Gastrocnemius medialis (tissue), 4 donors: ENCODE measurements around the gene ASIC1. TPM values are rescaled to one million over a fixed set of nuclear protein-coding genes. Genes with fewer than 3 reads are reported as not detected.

Source experiments
- ATAC-seq, 2 donors: fragments of 150-250 bp; one replicate each; pipeline ENCODE4 v1.9.1; 2016
- DNase-seq, 2 donors: peaks; one replicate each; pipeline ENCODE4 v3.0.0-alpha.2; 2019
- H3K27ac ChIP-seq, 4 donors: fragments of 200-600 bp; sonication (generic); 1 replicate in 1 of 4; 2 replicates in 3 of 4; pipeline ENCODE4 v1.5.1; 2016 to 2018; ENCODE audit warnings: mild to moderate bottlenecking in 2 of 4, moderate library complexity in 1 of 4
- H3K27me3 ChIP-seq, 3 donors: fragments of 200-600 bp; sonication (generic) in 2 of 3; 1 replicate in 1 of 3; 2 replicates in 2 of 3; pipeline versions ENCODE4 v1.5.1 to v1.6.0; 2016 to 2019; ENCODE audit warnings: mild to moderate bottlenecking in 1 of 3, moderate library complexity in 1 of 3
- H3K36me3 ChIP-seq, 2 donors: fragments of 200-600 bp; sonication (generic) in 1 of 2; one replicate each; pipeline ENCODE4 v1.5.1; 2017 to 2018
- H3K4me1 ChIP-seq, 2 donors: fragments of 200-600 bp; sonication (generic) in 1 of 2; one replicate each; pipeline ENCODE4 v1.5.1; 2016 to 2017; ENCODE audit warnings: mild to moderate bottlenecking in 2 of 2
- H3K4me3 ChIP-seq, 4 donors: fragments of 200-600 bp; sonication (generic) in 3 of 4; 1 replicate in 1 of 4; 2 replicates in 3 of 4; pipeline ENCODE4 v1.5.1; 2016 to 2019; ENCODE audit warnings: mild to moderate bottlenecking in 2 of 4
- H3K9me3 ChIP-seq, 3 donors: fragments of 200-600 bp; sonication (generic) in 2 of 3; 1 replicate in 1 of 3; 2 replicates in 2 of 3; pipeline ENCODE4 v1.5.1; 2016 to 2019
- CTCF ChIP-seq, 5 experiments: fragments of 450-650 bp in 3 of 5; fragments of 200-600 bp in 2 of 5; sonication (generic) in 2 of 5; IDR thresholded peaks in 4 of 5; conservative IDR thresholded peaks in 1 of 5; 1 replicate in 4 of 5; 2 replicates in 1 of 5; pipeline ENCODE4 v1.5.1; 2016 to 2019; ENCODE audit warnings: antibody characterized with exemption in 5 of 5, mild to moderate bottlenecking in 3 of 5, moderate library complexity in 3 of 5
- POLR2A ChIP-seq, 2 donors: fragments of 450-650 bp; IDR thresholded peaks; one replicate each; pipeline ENCODE4 v1.6.1; 2017; ENCODE audit warnings: antibody characterized with exemption in 2 of 2, mild to moderate bottlenecking in 2 of 2, moderate library complexity in 2 of 2
- in situ Hi-C, 4 donors: fragments of 200-750 bp; cut with MboI; loops; one replicate each; pipeline versions ENCODE4 v1.15.0 to v1.8.0; 2017; ENCODE audit warnings: low sequenced_read_pairs in 4 of 4
- intact Hi-C: fragments of 100-400 bp; cut with DNase I; formaldehyde crosslinking; loops from one replicate; pipeline ENCODE4 v1.15.1; 2023; ENCODE audit warnings: low total_unique reads
- total RNA-seq, 4 donors: library from RNA; depleted of rRNA; stranded (reverse); fragments of >200 nt; gene quantifications; one replicate each; pipeline versions ENCODE4 v1.1.0 to v1.2.3, GENCODE V29; 2016

ASIC1 gene
- total RNA-seq, 4 donors from 2014 or later, result 0.15 to 0.53 TPM; not detected in 2

- no peak for TF ChIP-seq CTCF (IDR thresholded peaks at IDR 0.05 in 4 of 5, conservative IDR thresholded peaks at IDR 0.05 in 1 of 5)
- no peak for TF ChIP-seq POLR2A (IDR thresholded peaks at IDR 0.05)
- peak; percentile 62 to 70 for ATAC-seq
- Histone ChIP-seq H3K4me3 (no peak overlapping the region), H3K4me1 (peaks cover 0 to 3% of the 10 kb centered on the region in 2 donors), H3K36me3 (no peaks in the 10 kb centered on the region), H3K27ac (peak overlapping the region in 1 of 4 donors; percentile 18), H3K9me3 (no peaks in the 10 kb centered on the region), H3K27me3 (no peaks in the 10 kb centered on the region)
- intact Hi-C loops, result no loop called here
- in situ Hi-C loops, result no loop called here
- DNase-seq, result peak; percentile 24 to 44
These were observed 40.6 kb upstream of the ASIC1 start for GRCh38 chr12:50016501-50017475.

GRCh38 chr12:50017641-50018040, 39.8 kb upstream of the ASIC1 start:
- DNase-seq (no peak), ATAC-seq (no peak)
- in situ Hi-C loops, result no loop called here
- Histone ChIP-seq H3K36me3 (no peaks in the 10 kb centered on the region), H3K27me3 (no peaks in the 10 kb centered on the region), H3K27ac (peak overlapping the region in 1 of 4 donors; percentile 18), H3K4me3 (no peak overlapping the region), H3K9me3 (no peaks in the 10 kb centered on the region), H3K4me1 (peaks cover 0 to 3% of the 10 kb centered on the region in 2 donors)
- TF ChIP-seq CTCF (IDR thresholded peaks at IDR 0.05 in 4 of 5, conservative IDR thresholded peaks at IDR 0.05 in 1 of 5) (no peak), POLR2A (IDR thresholded peaks at IDR 0.05) (no peak)
- intact Hi-C loops, result no loop called here

DNA sequence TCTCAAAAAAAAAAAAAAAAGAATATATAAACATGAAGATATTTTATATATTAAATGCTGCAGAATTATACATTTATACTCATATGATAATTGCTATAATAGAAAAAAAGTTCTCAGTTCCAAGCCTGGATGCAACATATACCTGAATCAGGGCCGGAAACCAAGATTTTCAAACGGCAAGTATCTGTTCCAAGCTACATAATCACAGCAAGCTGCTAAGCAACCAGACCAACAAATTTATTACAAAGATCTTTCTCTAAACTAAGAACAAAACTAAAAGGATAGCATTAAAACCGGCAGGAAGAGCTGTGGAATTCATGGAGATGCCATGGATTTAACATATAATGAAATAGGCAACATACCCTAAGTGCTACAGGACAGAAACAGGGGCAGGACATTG, 39.2 kb upstream of the ASIC1 start:
- Histone ChIP-seq H3K27me3 (no peaks in the 10 kb centered on the region), H3K4me3 (no peak overlapping the region), H3K27ac (no peak overlapping the region), H3K36me3 (no peaks in the 10 kb centered on the region), H3K9me3 (no peaks in the 10 kb centered on the region), H3K4me1 (peaks cover 0 to 3% of the 10 kb centered on the region in 2 donors)
- DNase-seq (no peak), ATAC-seq (no peak)
- TF ChIP-seq POLR2A (IDR thresholded peaks at IDR 0.05) (no peak), CTCF (IDR thresholded peaks at IDR 0.05 in 4 of 5, conservative IDR thresholded peaks at IDR 0.05 in 1 of 5) (no peak)
- in situ Hi-C loops (no loop called here), intact Hi-C loops (no loop called here)

DNA sequence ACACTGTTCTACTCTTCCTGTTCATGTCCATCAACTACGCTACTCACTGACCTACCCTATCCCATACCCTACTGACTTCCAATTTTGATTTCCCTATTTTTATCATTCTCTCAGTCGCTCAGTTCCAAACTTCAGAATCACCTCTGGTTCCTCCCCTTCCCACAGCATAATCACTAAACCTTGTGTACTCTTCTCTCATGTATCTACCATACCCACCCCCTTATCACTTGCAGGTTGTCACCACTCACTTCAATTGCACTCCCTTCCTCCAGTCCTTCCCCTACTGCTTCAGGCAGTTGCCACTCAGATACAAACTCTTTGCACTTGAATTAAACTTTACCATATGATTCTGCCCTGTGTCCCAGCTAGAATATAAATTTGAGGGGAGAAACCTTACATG, 38.4 kb upstream of the ASIC1 start:
- Histone ChIP-seq H3K4me3 (no peak overlapping the region), H3K4me1 (peaks cover 0 to 3% of the 10 kb centered on the region in 2 donors), H3K9me3 (no peaks in the 10 kb centered on the region), H3K27me3 (no peaks in the 10 kb centered on the region), H3K27ac (no peak overlapping the region), H3K36me3 (no peaks in the 10 kb centered on the region)
- intact Hi-C loops, result no loop called here
- DNase-seq (no peak), ATAC-seq (no peak)
- in situ Hi-C loops, result no loop called here
- TF ChIP-seq POLR2A (IDR thresholded peaks at IDR 0.05) (no peak), CTCF (IDR thresholded peaks at IDR 0.05 in 4 of 5, conservative IDR thresholded peaks at IDR 0.05 in 1 of 5) (no peak)
